Transverse colon (tissue), 3 donors: Measurements from ENCODE around the gene CHD3.

Source experiments
- CTCF ChIP-seq, 5 experiments: fragments of 200-600 bp in 3 of 5; fragments of 450-650 bp in 2 of 5; sonication (generic) in 3 of 5; IDR thresholded peaks; 1 replicate in 2 of 5; 2 replicates in 3 of 5; pipeline ENCODE4 v1.5.1; 2016 to 2017; ENCODE audit warnings: antibody characterized with exemption in 5 of 5, inconsistent platforms in 3 of 5, mild to moderate bottlenecking in 2 of 5, moderate library complexity in 1 of 5
- POLR2A ChIP-seq: fragments of 450-650 bp; IDR thresholded peaks from one replicate; pipeline ENCODE4 v1.6.1; 2016; ENCODE audit warnings: antibody characterized with exemption, mild to moderate bottlenecking, moderate library complexity

GRCh38 chr17:7880076-7880868 lies 8.3 kb upstream of the CHD3 start:
- no peak for TF ChIP-seq POLR2A
- TF ChIP-seq CTCF (IDR thresholded peaks at IDR 0.05) = no peak
